K562 (cell line): ENCODE results near the gene IMMP2L.

Experiments
- ATF1 ChIP-seq, 2 experiments: fragments of 450-650 bp in 1 of 2; IDR thresholded peaks; 2 replicates each; pipeline ENCODE4 v1.6.1; 2016; ENCODE audit warnings: missing compliant biosample characterization in 1 of 2, missing genetic modification characterization in 1 of 2
- DNMT1 ChIP-seq: fragments of 450-650 bp; IDR thresholded peaks from 2 replicates; pipeline ENCODE4 v1.6.1; 2016; ENCODE audit warnings: antibody characterized with exemption, mild to moderate bottlenecking
- HNRNPH1 ChIP-seq: fragments of 200-400 bp; formaldehyde crosslinking; optimal IDR thresholded peaks from 2 replicates; pipeline ENCODE3; 2017; ENCODE audit warnings: low read depth, mild to moderate bottlenecking, low read length, moderate library complexity
- MAZ ChIP-seq, 2 experiments: fragments of 450-650 bp in 1 of 2; sonication (generic) in 1 of 2; formaldehyde crosslinking; IDR thresholded peaks in 1 of 2; conservative IDR thresholded peaks in 1 of 2; 2 replicates each; pipeline versions ENCODE4 v1.4.0 to v1.5.0; 2020; ENCODE audit warnings: mild to moderate bottlenecking in 1 of 2, missing genetic modification reagents in 1 of 2
- SIN3A ChIP-seq, 2 experiments: fragments of 150-350 bp in 1 of 2; IDR thresholded peaks; 2 replicates each; pipeline ENCODE4 v1.6.1; 2011 to 2016; ENCODE audit warnings: borderline replicate concordance in 2 of 2, low read depth in 2 of 2, low read length in 2 of 2, mild to moderate bottlenecking in 2 of 2, moderate library complexity in 2 of 2; ENCODE audit not compliant: control insufficient read depth in 1 of 2
- SRF ChIP-seq, 2 experiments: fragments of 250-450, 450-650 bp in 1 of 2; sonication (Bioruptor Pico) in 1 of 2; sonication (generic) in 1 of 2; formaldehyde crosslinking; IDR thresholded peaks; 2 replicates each; pipeline versions ENCODE4 v1.5.0 to v1.5.1; 2020 to 2022; ENCODE audit warnings: mild to moderate bottlenecking in 1 of 2, missing genetic modification reagents in 1 of 2
- TCF7 ChIP-seq: sonication (generic); IDR thresholded peaks from 2 replicates; pipeline ENCODE4 v1.6.1; 2016; ENCODE audit warnings: antibody characterized with exemption, borderline replicate concordance
- USF2 ChIP-seq: sonication (generic); formaldehyde crosslinking; IDR thresholded peaks from 2 replicates; pipeline ENCODE4 v1.5.0; 2020; ENCODE audit warnings: missing genetic modification reagents
- YBX1 ChIP-seq: fragments of 450-650 bp; IDR thresholded peaks from 2 replicates; pipeline ENCODE4 v1.7.1; 2016; ENCODE audit warnings: mild to moderate bottlenecking
- ZC3H11A ChIP-seq: IDR thresholded peaks from 2 replicates; pipeline ENCODE4 v1.6.1; 2012; ENCODE audit warnings: low read depth, low read length, improper control_type of control experiment
- ZFP36 ChIP-seq: fragments of 150-350 bp; IDR thresholded peaks from 2 replicates; pipeline ENCODE4 v1.6.1; 2018; ENCODE audit warnings: low read length, low read depth; ENCODE audit not compliant: partially characterized antibody
- ZNF507 ChIP-seq: conservative IDR thresholded peaks from 2 replicates; pipeline ENCODE4 v1.6.1; 2017; ENCODE audit warnings: missing genetic modification characterization, missing compliant biosample characterization
- ZZZ3 ChIP-seq: fragments of 450-650 bp; IDR thresholded peaks from 2 replicates; pipeline ENCODE4 v1.6.1; 2016; ENCODE audit warnings: antibody characterized with exemption, mild to moderate bottlenecking, moderate library complexity
- TF ChIP-seq, protein P1 (sequence below), 3 experiments: IDR thresholded peaks in 2 of 3; conservative IDR thresholded peaks in 1 of 3; 2 replicates each; pipeline ENCODE4 v1.5.1; 2011 to 2012; ENCODE audit warnings: low read length in 3 of 3, mild to moderate bottlenecking in 3 of 3, control low read depth in 2 of 3, improper control_type of control experiment in 1 of 3, inconsistent platforms in 1 of 3, low read depth in 1 of 3, mixed read lengths in 1 of 3, moderate library complexity in 1 of 3; ENCODE audit not compliant: insufficient read depth in 2 of 3

GRCh38 chr7:111105269-111105668 is 457.0 kb downstream of the IMMP2L start:
- TF ChIP-seq TCF7 (no peak), ZFP36 (no peak), ZC3H11A (no peak), YBX1 (no peak), SIN3A (IDR thresholded peaks at IDR 0.05; ENCODE audit: borderline replicate concordance in 2 of 2, control insufficient read depth in 1 of 2, low read depth in 2 of 2, low read length in 2 of 2) (no peak), HNRNPH1 (no peak), SRF (CRISPR knock-in tag; IDR thresholded peaks at IDR 0.05) (no peak), ATF1 (CRISPR knock-in tag; IDR thresholded peaks at IDR 0.05) (no peak), ATF1 (tag; IDR thresholded peaks at IDR 0.05) (no peak), ZNF507 (no peak), USF2 (no peak), DNMT1 (no peak), ZZZ3 (no peak), MAZ (CRISPR knock-in tag; conservative IDR thresholded peaks at IDR 0.05 in 1 of 2, IDR thresholded peaks at IDR 0.05 in 1 of 2) (no peak)
- TF ChIP-seq, protein P1, sequence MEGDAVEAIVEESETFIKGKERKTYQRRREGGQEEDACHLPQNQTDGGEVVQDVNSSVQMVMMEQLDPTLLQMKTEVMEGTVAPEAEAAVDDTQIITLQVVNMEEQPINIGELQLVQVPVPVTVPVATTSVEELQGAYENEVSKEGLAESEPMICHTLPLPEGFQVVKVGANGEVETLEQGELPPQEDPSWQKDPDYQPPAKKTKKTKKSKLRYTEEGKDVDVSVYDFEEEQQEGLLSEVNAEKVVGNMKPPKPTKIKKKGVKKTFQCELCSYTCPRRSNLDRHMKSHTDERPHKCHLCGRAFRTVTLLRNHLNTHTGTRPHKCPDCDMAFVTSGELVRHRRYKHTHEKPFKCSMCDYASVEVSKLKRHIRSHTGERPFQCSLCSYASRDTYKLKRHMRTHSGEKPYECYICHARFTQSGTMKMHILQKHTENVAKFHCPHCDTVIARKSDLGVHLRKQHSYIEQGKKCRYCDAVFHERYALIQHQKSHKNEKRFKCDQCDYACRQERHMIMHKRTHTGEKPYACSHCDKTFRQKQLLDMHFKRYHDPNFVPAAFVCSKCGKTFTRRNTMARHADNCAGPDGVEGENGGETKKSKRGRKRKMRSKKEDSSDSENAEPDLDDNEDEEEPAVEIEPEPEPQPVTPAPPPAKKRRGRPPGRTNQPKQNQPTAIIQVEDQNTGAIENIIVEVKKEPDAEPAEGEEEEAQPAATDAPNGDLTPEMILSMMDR (IDR thresholded peaks at IDR 0.05 in 2 of 3, conservative IDR thresholded peaks at IDR 0.05 in 1 of 3; ENCODE audit: insufficient read depth in 2 of 3, low read depth in 1 of 3, low read length in 3 of 3) = no peak
